Measurements from ENCODE around the gene SAG. TPM values are rescaled to one million over a fixed set of nuclear protein-coding genes. Genes with fewer than 3 reads are reported as not detected.

SAG gene
- total RNA-seq, 2 donors from 2014 or later: 1.8 TPM; not detected in 1

DNA sequence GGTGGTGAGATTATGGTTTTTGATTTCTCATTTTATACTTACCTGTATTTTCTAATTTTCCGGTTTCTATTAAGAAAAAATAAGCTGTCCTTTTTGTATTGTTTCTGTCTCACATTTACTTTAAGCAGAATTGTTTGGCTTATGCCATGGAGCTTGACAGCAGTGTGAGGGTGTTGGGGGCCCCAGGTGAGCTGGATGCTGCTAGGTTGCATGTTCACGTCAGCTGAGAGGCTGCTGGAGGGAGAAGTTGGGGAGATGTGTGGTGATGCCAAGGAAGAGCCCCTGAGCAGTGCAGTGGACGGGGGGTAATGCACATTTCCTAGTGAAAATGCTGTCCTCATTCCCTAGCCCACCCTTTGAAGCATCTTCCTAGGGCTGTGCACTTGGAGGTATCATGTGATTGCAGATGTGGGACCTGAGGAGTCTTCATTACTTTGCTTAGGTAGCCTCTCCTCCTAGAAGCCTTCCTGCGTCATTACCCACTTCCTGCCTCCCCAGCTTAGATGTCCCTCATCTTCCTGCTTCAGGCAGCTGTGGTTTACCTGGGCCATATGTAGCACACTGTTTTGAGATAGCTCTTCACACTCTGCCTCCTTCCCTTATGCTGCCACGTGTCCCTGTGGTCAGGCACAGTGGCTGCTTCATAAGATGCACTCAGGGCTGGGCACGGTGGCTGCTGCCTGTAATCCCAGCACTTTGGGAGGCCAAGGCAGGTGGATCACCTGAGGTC, 39.9 kb upstream of the SAG start:
- DNase-seq: peak; percentile 34
- no peak overlapping the region for H3K4me3 ChIP-seq
- H3K4me1 ChIP-seq: no peaks in the 10 kb centered on the region
- peaks cover 32% of the 10 kb centered on the region for H3K36me3 ChIP-seq
- TF ChIP-seq, protein P1, sequence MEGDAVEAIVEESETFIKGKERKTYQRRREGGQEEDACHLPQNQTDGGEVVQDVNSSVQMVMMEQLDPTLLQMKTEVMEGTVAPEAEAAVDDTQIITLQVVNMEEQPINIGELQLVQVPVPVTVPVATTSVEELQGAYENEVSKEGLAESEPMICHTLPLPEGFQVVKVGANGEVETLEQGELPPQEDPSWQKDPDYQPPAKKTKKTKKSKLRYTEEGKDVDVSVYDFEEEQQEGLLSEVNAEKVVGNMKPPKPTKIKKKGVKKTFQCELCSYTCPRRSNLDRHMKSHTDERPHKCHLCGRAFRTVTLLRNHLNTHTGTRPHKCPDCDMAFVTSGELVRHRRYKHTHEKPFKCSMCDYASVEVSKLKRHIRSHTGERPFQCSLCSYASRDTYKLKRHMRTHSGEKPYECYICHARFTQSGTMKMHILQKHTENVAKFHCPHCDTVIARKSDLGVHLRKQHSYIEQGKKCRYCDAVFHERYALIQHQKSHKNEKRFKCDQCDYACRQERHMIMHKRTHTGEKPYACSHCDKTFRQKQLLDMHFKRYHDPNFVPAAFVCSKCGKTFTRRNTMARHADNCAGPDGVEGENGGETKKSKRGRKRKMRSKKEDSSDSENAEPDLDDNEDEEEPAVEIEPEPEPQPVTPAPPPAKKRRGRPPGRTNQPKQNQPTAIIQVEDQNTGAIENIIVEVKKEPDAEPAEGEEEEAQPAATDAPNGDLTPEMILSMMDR (IDR thresholded peaks at IDR 0.05): no peak
- intact Hi-C loops (cut with DNase I): loop anchor here (10.0 kb wide), 1 partner anchor 577 kb away; no protein-coding TSS in a partner anchor
- peak overlapping the region; percentile 18 for H3K27ac ChIP-seq
- H3K27me3 ChIP-seq: no peaks in the 10 kb centered on the region
- H3K9ac ChIP-seq (ENCODE audit: low read depth in 2 of 2, low read length in 2 of 2): no peak overlapping the region
- H3K9me3 ChIP-seq: no peaks in the 10 kb centered on the region

DNA sequence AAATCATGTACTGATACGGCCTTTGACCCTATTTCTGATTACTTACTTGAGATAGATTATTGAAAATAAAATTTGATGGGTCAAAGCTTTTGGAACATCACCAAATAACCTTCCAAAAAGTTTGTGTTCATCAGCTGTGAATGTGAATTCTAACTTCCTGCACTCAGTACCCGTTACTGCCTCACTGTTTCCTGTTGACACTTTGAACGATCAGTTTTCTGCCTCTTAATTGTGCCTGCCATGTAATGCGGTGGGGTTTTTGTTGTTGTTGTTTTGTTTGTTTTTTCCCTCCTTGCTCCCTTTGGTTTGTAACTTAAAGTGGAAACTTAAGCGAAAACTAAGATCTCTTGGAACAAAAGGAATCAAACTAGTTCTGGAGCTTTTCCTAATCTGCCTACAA, 37.2 kb upstream of the SAG start:
- no peaks in the 10 kb centered on the region for H3K27me3 ChIP-seq
- H3K27ac ChIP-seq: peak overlapping the region; percentile 24
- H3K4me1 ChIP-seq: no peaks in the 10 kb centered on the region
- DNase-seq: no peak
- H3K36me3 ChIP-seq: peaks cover 30% of the 10 kb centered on the region
- TF ChIP-seq, protein P1 (IDR thresholded peaks at IDR 0.05): no peak
- no peak overlapping the region for H3K9ac ChIP-seq (ENCODE audit: low read depth in 2 of 2, low read length in 2 of 2)
- no peaks in the 10 kb centered on the region for H3K9me3 ChIP-seq
- intact Hi-C loops (cut with DNase I): no loop called here
- no peak overlapping the region for H3K4me3 ChIP-seq

DNA sequence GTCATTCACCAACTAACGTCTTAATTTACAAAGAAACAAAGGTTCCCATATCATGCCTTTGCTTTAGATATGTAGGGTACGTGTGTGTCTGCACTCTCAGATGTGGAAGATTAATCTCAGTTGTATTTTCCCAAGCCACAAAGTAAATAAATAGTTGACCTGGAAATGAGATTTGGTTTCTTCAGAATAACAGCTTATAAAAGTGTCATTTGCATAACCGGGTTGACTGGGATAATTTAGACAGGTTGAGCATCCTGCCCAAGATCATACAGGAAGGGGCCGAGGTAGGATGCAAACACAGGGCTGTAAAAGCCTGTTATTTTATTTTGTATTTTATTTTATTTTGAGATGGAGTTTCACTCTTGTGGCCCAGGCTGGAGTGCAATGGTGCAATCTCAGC, 36.7 kb upstream of the SAG start:
- peaks cover 29% of the 10 kb centered on the region for H3K36me3 ChIP-seq
- no peaks in the 10 kb centered on the region for H3K4me1 ChIP-seq
- intact Hi-C loops (cut with DNase I): no loop called here
- H3K4me3 ChIP-seq: no peak overlapping the region
- no peaks in the 10 kb centered on the region for H3K9me3 ChIP-seq
- TF ChIP-seq, protein P1 (IDR thresholded peaks at IDR 0.05): no peak
- DNase-seq: no peak
- no peaks in the 10 kb centered on the region for H3K27me3 ChIP-seq
- no peak overlapping the region for H3K9ac ChIP-seq (ENCODE audit: low read depth in 2 of 2, low read length in 2 of 2)
- H3K27ac ChIP-seq: no peak overlapping the region

DNA sequence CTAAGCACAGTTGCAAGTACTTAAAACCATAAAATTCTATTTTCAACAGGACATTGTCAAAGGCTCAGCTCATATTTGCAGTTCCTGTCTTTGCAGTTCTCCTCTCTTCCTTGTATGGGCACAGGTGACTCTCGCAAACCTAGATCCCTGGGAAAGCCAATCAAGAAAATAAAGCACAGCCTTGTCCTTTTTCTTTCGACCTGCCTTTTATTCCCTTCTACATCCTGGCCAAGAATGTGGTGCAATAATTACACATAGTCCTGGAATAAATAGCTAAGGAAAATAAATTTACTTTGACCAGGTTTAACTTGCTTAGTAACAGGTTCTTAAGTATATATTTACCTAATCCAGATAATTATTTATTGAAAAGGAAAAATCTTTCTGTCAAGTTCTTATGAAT, 35.9 kb upstream of the SAG start:
- no peak overlapping the region for H3K4me3 ChIP-seq
- peaks cover 21% of the 10 kb centered on the region for H3K36me3 ChIP-seq
- H3K4me1 ChIP-seq: no peaks in the 10 kb centered on the region
- no peaks in the 10 kb centered on the region for H3K9me3 ChIP-seq
- intact Hi-C loops (cut with DNase I): no loop called here
- TF ChIP-seq, protein P1 (IDR thresholded peaks at IDR 0.05): no peak
- H3K27ac ChIP-seq: no peak overlapping the region
- no peak overlapping the region for H3K9ac ChIP-seq (ENCODE audit: low read depth in 2 of 2, low read length in 2 of 2)
- H3K27me3 ChIP-seq: no peaks in the 10 kb centered on the region
- DNase-seq: no peak

DNA sequence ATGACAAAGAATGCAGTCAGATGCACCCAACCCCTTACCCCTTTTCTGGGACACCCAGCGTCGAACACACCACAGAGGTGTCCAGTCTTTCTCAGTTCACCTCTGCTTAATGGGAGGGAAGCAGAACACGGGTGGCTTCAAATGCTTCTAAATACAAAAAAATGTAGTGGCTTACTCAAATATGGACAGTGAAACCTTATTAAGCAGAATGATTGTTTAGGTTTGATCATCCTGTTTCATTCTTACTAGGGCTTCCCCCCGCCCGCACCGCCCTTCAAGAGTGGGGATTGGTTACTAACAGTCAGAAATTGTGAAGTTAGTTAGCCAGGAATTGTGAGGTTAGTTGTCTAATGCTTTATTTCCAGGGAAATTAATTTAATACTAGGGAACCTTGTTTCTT, 34.5 kb upstream of the SAG start:
- H3K9ac ChIP-seq (ENCODE audit: low read depth in 2 of 2, low read length in 2 of 2): no peak overlapping the region
- no peak overlapping the region for H3K4me3 ChIP-seq
- no peaks in the 10 kb centered on the region for H3K4me1 ChIP-seq
- no peak overlapping the region for H3K27ac ChIP-seq
- H3K36me3 ChIP-seq: peaks cover 20% of the 10 kb centered on the region
- H3K27me3 ChIP-seq: no peaks in the 10 kb centered on the region
- intact Hi-C loops (cut with DNase I): no loop called here
- TF ChIP-seq, protein P1 (IDR thresholded peaks at IDR 0.05): no peak
- H3K9me3 ChIP-seq: no peaks in the 10 kb centered on the region
- no peak for DNase-seq

Data from colonic mucosa (tissue), 4 donors.